Choroid plexus epithelial cell (primary cell): ENCODE data around the gene FOXB1.

Experiments used
- DNase-seq: peaks from one replicate; pipeline ENCODE4 v3.0.0-alpha.2; 2010; ENCODE audit warnings: low read depth
- H3K4me3 ChIP-seq: 2 replicates; pipeline ENCODE4 v1.5.1; 2011; ENCODE audit warnings: low read depth, mild to moderate bottlenecking, control low read depth, low read length, moderate library complexity
- TF ChIP-seq, protein P1 (sequence below): conservative IDR thresholded peaks from 2 replicates; pipeline ENCODE4 v1.5.1; 2011; ENCODE audit warnings: low read depth, mild to moderate bottlenecking, control low read depth, inconsistent platforms, low read length, moderate library complexity

FOXB1 gene

DNA sequence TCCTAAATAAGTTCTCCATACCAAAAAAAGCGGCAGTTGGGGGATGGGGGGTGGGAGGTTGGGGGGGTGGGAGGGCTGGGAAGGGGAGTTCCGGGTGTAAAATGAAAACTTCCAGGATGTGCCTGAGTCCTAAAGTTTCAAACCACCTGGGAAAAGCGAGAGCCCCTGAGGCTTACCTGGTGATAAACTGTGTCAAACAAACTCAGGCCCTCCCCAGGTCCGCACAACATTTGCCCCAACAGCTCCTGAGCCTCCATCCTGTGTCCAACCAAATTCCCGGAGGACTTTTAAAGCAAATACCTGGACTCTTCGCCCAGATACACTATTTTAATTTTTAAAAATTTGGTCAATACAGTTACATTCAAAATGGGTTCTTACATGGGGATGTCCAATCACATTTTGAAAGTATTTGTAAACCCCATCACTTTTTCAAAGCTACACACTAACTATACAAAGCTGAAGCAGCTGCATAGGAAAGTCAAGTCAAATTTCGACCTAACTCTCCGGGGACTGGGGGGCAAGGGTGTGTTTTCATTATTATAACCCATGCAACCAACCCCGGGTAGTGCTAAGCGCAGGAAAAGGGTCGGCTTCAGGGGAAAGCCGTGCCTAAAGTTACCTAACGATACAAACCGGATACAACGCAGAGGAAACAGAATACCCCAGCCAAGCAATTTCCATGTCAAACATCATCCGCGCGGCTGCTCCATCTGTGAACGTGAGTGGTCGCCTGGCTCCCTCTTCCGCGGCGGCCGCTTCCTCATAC is 685 bp upstream of the FOXB1 start:
- no peak for DNase-seq
- TF ChIP-seq, protein P1, sequence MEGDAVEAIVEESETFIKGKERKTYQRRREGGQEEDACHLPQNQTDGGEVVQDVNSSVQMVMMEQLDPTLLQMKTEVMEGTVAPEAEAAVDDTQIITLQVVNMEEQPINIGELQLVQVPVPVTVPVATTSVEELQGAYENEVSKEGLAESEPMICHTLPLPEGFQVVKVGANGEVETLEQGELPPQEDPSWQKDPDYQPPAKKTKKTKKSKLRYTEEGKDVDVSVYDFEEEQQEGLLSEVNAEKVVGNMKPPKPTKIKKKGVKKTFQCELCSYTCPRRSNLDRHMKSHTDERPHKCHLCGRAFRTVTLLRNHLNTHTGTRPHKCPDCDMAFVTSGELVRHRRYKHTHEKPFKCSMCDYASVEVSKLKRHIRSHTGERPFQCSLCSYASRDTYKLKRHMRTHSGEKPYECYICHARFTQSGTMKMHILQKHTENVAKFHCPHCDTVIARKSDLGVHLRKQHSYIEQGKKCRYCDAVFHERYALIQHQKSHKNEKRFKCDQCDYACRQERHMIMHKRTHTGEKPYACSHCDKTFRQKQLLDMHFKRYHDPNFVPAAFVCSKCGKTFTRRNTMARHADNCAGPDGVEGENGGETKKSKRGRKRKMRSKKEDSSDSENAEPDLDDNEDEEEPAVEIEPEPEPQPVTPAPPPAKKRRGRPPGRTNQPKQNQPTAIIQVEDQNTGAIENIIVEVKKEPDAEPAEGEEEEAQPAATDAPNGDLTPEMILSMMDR: no peak
- no peak overlapping the region for H3K4me3 ChIP-seq

DNA sequence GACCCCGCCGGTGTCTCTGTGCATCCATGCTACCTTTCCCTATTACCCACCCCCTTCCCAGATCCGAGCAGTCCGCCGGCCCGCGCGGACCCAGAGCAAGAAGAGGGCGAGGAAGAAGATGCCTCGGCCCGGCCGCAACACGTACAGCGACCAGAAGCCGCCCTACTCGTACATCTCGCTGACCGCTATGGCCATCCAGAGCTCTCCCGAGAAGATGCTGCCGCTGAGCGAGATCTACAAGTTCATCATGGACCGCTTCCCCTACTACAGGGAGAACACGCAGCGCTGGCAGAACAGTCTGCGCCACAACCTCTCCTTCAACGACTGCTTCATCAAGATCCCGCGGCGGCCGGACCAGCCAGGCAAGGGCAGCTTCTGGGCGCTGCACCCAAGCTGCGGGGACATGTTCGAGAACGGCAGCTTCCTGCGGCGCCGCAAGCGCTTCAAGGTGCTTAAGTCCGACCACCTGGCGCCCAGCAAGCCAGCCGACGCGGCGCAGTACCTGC is 788 bp downstream of the FOXB1 start:
- TF ChIP-seq, protein P1: no peak
- peak; percentile 17 for DNase-seq
- no peak overlapping the region for H3K4me3 ChIP-seq

DNA sequence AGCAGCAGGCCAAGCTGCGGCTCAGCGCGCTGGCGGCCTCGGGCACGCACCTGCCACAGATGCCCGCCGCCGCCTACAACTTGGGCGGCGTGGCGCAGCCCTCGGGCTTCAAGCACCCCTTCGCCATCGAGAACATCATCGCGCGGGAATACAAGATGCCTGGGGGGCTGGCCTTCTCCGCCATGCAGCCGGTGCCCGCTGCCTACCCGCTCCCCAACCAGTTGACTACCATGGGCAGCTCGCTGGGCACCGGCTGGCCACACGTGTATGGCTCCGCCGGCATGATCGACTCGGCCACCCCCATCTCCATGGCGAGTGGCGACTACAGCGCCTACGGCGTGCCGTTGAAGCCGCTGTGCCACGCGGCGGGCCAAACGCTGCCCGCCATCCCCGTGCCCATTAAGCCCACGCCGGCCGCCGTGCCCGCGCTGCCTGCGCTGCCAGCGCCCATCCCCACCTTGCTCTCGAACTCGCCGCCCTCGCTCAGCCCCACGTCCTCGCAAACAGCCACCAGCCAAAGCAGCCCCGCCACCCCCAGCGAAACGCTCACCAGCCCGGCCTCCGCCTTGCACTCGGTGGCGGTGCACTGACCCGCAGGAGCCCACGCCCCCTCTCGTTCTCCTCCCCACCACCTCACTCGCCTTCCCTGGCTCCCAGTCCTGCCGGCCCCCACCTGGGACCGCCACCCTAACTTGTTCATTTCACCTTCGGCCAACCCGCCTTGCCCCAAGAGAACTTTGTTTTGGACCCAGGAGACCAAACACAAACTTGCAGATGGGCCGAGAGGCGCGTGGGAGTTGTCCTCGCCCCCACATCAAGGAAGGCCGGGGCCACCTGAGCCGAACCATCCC is 1.5 kb downstream of the FOXB1 start:
- H3K4me3 ChIP-seq: no peak overlapping the region
- DNase-seq: no peak
- TF ChIP-seq, protein P1: no peak

DNA sequence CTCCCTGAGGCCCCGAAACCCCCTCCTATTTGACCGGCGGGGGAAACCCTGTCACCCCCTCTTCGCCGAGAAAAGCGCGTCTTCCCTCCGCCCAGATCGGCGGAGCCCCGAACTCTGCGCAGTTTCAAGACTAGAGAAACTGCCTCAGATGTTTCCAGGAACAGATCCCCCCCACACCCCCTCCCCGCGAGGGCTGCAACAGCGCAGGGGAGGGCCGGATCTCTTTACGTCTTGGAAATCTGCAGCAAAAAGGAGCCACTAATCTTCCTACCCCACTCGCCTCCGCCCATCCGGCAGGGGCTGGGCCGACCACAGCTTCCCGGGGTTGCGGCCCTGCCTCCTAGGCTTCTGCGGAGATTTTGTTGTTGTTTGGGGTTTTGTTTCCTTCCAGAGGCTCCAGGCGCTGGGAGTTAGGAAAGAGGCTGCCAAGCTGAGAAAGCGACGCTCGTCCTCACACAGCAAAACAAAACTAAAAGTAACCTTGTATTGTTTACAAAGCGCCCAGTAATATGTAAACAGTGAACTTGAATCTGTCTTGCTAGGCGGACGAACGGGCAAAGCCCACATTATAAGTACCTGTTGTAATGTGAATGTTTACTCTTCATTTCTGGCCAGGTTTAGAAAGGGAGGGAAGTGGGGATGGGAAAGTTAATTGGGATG is 2.2 kb downstream of the FOXB1 start:
- TF ChIP-seq, protein P1: no peak
- peak; percentile 16 for DNase-seq
- peak overlapping the region; percentile 52 for H3K4me3 ChIP-seq

DNA sequence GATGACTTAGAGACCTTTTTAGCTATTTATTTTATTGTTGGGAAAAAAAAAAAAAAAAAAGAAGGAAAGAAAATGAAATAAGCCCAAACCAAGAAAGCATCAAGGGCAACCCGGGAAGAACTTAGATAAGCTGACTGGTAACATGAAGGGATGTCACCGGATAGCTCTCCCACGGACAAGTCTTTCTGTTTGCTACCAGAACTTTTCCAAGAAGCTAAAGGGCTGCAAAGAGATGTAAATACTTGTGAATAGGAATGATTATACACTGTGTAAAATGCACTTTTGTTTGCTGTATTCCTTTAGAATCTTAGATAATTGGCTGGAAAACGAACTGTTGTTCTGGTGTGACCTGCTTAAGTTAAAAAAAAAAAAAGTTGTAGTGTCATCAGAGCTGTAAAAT is 2.8 kb downstream of the FOXB1 start:
- no peak for DNase-seq
- no peak overlapping the region for H3K4me3 ChIP-seq
- TF ChIP-seq, protein P1: no peak

DNA sequence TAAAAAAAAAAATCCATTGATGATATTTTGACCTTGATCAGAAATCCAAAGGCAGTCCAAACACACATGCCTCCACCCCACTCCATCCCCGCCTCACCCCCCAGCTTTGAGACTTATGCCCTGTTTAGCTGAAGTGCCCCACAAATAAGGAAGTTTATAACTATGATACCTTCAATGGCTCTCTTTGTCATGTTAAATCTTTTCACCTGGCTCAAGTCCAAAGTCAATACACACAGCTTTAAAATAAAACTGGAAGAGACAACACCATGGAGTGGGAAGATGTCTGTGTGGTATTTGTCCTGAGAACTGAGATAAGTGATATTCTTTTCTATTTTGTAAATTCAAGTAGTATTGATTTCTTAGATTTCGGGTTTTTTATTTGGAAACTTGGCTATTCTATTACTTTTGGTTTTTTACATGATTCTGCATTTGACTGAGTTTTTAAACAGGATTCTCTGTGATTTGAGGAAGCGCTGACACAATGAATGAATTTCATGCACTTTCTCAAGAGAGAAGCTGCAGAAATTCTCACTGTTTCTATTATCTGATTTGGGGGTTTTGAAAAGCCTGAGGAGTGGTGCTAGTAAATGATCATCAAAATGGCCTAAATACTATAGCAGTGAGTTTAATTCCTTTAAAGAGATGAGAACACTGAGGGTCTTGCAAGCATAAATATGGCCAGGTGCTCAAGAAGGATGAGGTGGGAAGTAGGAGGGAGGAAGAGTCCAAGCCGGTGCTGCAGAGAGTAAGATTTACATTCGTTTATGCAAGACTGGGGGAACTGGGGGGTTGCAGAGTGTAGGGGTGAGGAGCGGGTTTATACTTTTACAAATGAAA is 5.2 kb downstream of the FOXB1 start:
- DNase-seq: no peak
- H3K4me3 ChIP-seq: no peak overlapping the region
- TF ChIP-seq, protein P1: no peak
